Measurements from ENCODE around the gene NPAS3.

NPAS3 gene

DNA sequence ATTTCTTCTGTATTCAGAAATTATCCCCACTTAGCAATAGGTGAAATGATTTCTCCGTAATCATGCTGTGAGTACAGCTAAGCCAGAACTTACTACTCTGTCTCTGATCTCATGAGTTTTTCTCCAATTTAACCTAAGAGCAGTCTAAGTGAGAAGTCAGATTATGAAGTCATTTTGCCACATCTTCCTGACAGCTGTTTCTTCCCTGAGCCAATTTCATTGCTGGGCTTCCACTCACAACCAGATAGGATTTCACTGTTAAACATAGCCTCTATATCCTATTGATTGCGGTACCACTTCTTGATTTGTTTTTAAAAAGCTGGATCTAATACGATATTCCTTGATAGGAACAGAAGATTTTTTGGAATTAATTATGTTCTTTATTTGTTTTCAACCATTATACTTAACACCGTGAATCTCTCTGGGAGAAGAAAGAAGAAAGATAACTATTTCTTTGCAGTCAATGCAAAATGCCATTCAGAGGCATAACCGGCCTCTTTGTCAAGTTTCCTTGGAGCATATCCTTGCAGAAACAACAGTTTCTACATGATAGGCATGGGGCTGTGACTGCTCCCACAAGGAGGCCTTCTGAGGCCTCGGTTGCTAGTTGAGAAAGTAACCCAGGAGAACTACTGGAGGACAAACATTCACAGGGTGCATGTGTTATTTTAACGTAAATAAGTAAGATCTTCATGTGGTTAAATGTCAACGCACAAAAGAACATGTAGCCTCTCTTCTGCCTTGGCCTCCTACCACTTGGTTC is 212.2 kb downstream of the NPAS3 start:
- H3K27ac ChIP-seq (ENCODE audit: low read length) = no peak overlapping the region
- no peak for DNase-seq
- no peak overlapping the region for H3K4me2 ChIP-seq (ENCODE audit: insufficient read depth, low read length)
- no peaks in the 10 kb centered on the region for H3K36me3 ChIP-seq (ENCODE audit: insufficient read depth, low read length)
- no peak for ATAC-seq (ENCODE audit: insufficient read depth, low read depth)
- H4K20me1 ChIP-seq (ENCODE audit: insufficient read depth, low read length) = no peaks in the 10 kb centered on the region
- no peak for TF ChIP-seq EZH2 (IDR thresholded peaks at IDR 0.05; ENCODE audit: borderline replicate concordance, low read depth, low read length, severe bottlenecking)
- TF ChIP-seq CTCF (IDR thresholded peaks at IDR 0.05; ENCODE audit: borderline replicate concordance, extremely low read depth, low read length, poor library complexity, severe bottlenecking) = no peak
- peaks cover 2% of the 10 kb centered on the region for H3K27me3 ChIP-seq (ENCODE audit: insufficient read depth, low read length, poor library complexity)
- H3K4me3 ChIP-seq (ENCODE audit: low read depth in 1 of 2, low read length in 2 of 2) = no peak overlapping the region
- no peaks in the 10 kb centered on the region for H3K4me1 ChIP-seq (ENCODE audit: insufficient read depth, low read length)
- H2AFZ ChIP-seq (ENCODE audit: low read depth, low read length) = no peak overlapping the region
- no peaks in the 10 kb centered on the region for H3K9me3 ChIP-seq (ENCODE audit: insufficient read depth, low read length, severe bottlenecking)
- H3K79me2 ChIP-seq (ENCODE audit: insufficient read depth, low read length) = no peaks in the 10 kb centered on the region
- H3K9ac ChIP-seq (ENCODE audit: low read depth, low read length) = no peak overlapping the region

DNA sequence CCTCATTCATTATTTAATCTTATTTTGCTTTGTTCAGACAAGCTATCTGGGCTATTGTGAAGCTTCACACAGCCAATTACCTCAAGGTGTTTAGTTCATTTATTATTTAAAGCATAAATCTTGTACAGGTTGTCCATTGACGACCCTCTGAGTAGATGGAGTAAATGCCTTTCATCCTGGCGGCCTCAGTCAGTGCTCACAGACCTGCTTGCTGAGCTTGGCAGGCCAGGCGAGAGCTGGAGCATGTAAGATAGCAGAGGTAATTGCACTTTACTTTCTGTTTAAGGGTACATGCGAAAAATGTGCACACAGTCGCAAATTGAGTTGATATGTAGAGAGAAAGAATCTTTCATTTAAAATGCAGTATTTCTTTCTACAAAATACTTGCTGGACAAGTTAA is 224.4 kb downstream of the NPAS3 start:
- Histone ChIP-seq H4K20me1 (ENCODE audit: insufficient read depth, low read length) (no peaks in the 10 kb centered on the region), H3K27ac (ENCODE audit: low read length) (no peak overlapping the region), H2AFZ (ENCODE audit: low read depth, low read length) (no peak overlapping the region), H3K9me3 (ENCODE audit: insufficient read depth, low read length, severe bottlenecking) (no peaks in the 10 kb centered on the region), H3K4me1 (ENCODE audit: insufficient read depth, low read length) (no peaks in the 10 kb centered on the region), H3K27me3 (ENCODE audit: insufficient read depth, low read length, poor library complexity) (no peaks in the 10 kb centered on the region), H3K9ac (ENCODE audit: low read depth, low read length) (no peak overlapping the region), H3K79me2 (ENCODE audit: insufficient read depth, low read length) (no peaks in the 10 kb centered on the region), H3K4me3 (ENCODE audit: low read depth in 1 of 2, low read length in 2 of 2) (no peak overlapping the region), H3K4me2 (ENCODE audit: insufficient read depth, low read length) (no peak overlapping the region), H3K36me3 (ENCODE audit: insufficient read depth, low read length) (no peaks in the 10 kb centered on the region)
- ATAC-seq (ENCODE audit: insufficient read depth, low read depth) = no peak
- TF ChIP-seq EZH2 (IDR thresholded peaks at IDR 0.05; ENCODE audit: borderline replicate concordance, low read depth, low read length, severe bottlenecking) (no peak), CTCF (IDR thresholded peaks at IDR 0.05; ENCODE audit: borderline replicate concordance, extremely low read depth, low read length, poor library complexity, severe bottlenecking) (no peak)
- no peak for DNase-seq

DNA sequence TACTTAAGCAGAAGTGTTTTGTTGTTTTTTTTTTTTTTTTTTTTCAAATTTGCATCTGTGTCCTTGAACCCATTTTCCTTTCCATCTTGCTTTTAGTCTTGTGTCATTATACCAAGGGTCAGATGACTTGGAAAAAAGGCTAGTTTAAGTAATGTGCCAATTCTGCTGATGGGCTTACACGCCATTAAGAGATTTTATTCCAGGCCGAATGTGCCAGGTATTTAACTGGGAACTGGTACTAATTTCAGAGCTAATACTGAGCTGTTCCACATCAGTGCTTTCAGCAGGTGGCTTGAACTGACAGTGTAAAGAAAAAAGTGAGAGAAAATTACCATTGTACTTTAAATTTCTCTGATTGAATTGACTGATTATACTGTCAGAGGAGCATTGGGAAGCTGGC is 224.9 kb downstream of the NPAS3 start:
- Histone ChIP-seq H4K20me1 (ENCODE audit: insufficient read depth, low read length) (no peaks in the 10 kb centered on the region), H3K4me1 (ENCODE audit: insufficient read depth, low read length) (no peaks in the 10 kb centered on the region), H3K9me3 (ENCODE audit: insufficient read depth, low read length, severe bottlenecking) (no peaks in the 10 kb centered on the region), H2AFZ (ENCODE audit: low read depth, low read length) (no peak overlapping the region), H3K9ac (ENCODE audit: low read depth, low read length) (no peak overlapping the region), H3K36me3 (ENCODE audit: insufficient read depth, low read length) (no peaks in the 10 kb centered on the region), H3K4me2 (ENCODE audit: insufficient read depth, low read length) (no peak overlapping the region), H3K79me2 (ENCODE audit: insufficient read depth, low read length) (no peaks in the 10 kb centered on the region), H3K4me3 (ENCODE audit: low read depth in 1 of 2, low read length in 2 of 2) (no peak overlapping the region), H3K27ac (ENCODE audit: low read length) (no peak overlapping the region), H3K27me3 (ENCODE audit: insufficient read depth, low read length, poor library complexity) (no peaks in the 10 kb centered on the region)
- ATAC-seq (ENCODE audit: insufficient read depth, low read depth) (no peak), DNase-seq (no peak)
- TF ChIP-seq EZH2 (IDR thresholded peaks at IDR 0.05; ENCODE audit: borderline replicate concordance, low read depth, low read length, severe bottlenecking) (no peak), CTCF (IDR thresholded peaks at IDR 0.05; ENCODE audit: borderline replicate concordance, extremely low read depth, low read length, poor library complexity, severe bottlenecking) (no peak)

Data from DND-41 (cell line).